Esophagus squamous epithelium (tissue), 4 donors: Measurements from ENCODE around the gene FYTTD1.

ENCODE experiments used
- CTCF ChIP-seq, 6 experiments: fragments of 450-650 bp in 4 of 6; fragments of 200-600 bp in 2 of 6; sonication (generic) in 2 of 6; IDR thresholded peaks; one replicate each; pipeline ENCODE4 v1.5.1; 2016 to 2019; ENCODE audit warnings: antibody characterized with exemption in 6 of 6, mild to moderate bottlenecking in 4 of 6, moderate library complexity in 4 of 6
- POLR2A ChIP-seq, 4 donors: fragments of 450-650 bp; IDR thresholded peaks; one replicate each; pipeline ENCODE4 v1.6.1; 2017; ENCODE audit warnings: antibody characterized with exemption in 4 of 4, mild to moderate bottlenecking in 4 of 4, moderate library complexity in 3 of 4

GRCh38 chr3:197746209-197746608, 3.5 kb upstream of the FYTTD1 start:
- TF ChIP-seq CTCF (IDR thresholded peaks at IDR 0.05) (no peak), POLR2A (IDR thresholded peaks at IDR 0.05) (no peak)
